CD14-positive monocyte (primary cell): ENCODE measurements around the gene SHPK. TPM values are rescaled to one million over a fixed set of nuclear protein-coding genes. Genes with fewer than 3 reads are reported as not detected.

ENCODE experiments used
- DNase-seq, 3 donors: peaks; one replicate each; pipeline ENCODE4 v3.0.0-alpha.2; 2011 to 2022
- H2AFZ ChIP-seq: 2 replicates; pipeline ENCODE4 v1.6.0; 2012; ENCODE audit warnings: mild to moderate bottlenecking, low read depth, low read length, inconsistent platforms; ENCODE audit not compliant: insufficient read depth, poor library complexity, severe bottlenecking
- H3K27ac ChIP-seq, 2 donors: 1 replicate in 1 of 2; 2 replicates in 1 of 2; pipeline ENCODE4 v1.5.1; 2012 to 2013; ENCODE audit warnings: low read length in 2 of 2, control low read depth in 1 of 2, inconsistent platforms in 1 of 2, low read depth in 1 of 2, mild to moderate bottlenecking in 1 of 2
- H3K27me3 ChIP-seq, 2 donors: one replicate each; pipeline versions ENCODE4 v1.6.0 to v1.6.1; 2011 to 2013; ENCODE audit warnings: low read length in 2 of 2; ENCODE audit not compliant: control insufficient read depth in 2 of 2, insufficient read depth in 2 of 2
- H3K36me3 ChIP-seq, 2 donors: replicated peaks in 1 of 2; 1 replicate in 1 of 2; 2 replicates in 1 of 2; pipeline versions ENCODE4 v1.5.1 to v1.6.1; 2012 to 2013; ENCODE audit warnings: low read length in 2 of 2, control low read depth in 1 of 2, inconsistent platforms in 1 of 2, mild to moderate bottlenecking in 1 of 2; ENCODE audit not compliant: insufficient read depth in 2 of 2, control insufficient read depth in 1 of 2
- H3K4me1 ChIP-seq, 2 donors: 1 replicate in 1 of 2; 2 replicates in 1 of 2; pipeline versions ENCODE4 v1.5.1 to v1.6.1; 2012 to 2013; ENCODE audit warnings: low read length in 2 of 2, control low read depth in 1 of 2, inconsistent platforms in 1 of 2, mild to moderate bottlenecking in 1 of 2, moderate library complexity in 1 of 2; ENCODE audit not compliant: insufficient read depth in 2 of 2, control insufficient read depth in 1 of 2
- H3K4me2 ChIP-seq: replicated peaks from 2 replicates; pipeline ENCODE3; 2012; ENCODE audit warnings: low read length, moderate library complexity, mild to moderate bottlenecking; ENCODE audit not compliant: poor library complexity, severe bottlenecking; ENCODE audit errors: extremely low read depth
- H3K4me3 ChIP-seq, 3 experiments: fragments of 200-600 bp in 1 of 3; sonication (generic) in 1 of 3; replicated peaks in 1 of 3; 1 replicate in 2 of 3; 2 replicates in 1 of 3; pipeline ENCODE4 v1.5.1; 2011 to 2013; ENCODE audit warnings: low read length in 3 of 3, mild to moderate bottlenecking in 3 of 3, control low read depth in 2 of 3, low read depth in 2 of 3, inconsistent platforms in 1 of 3, moderate library complexity in 1 of 3
- H3K79me2 ChIP-seq: 2 replicates; pipeline ENCODE4 v1.6.0; 2012; ENCODE audit warnings: mild to moderate bottlenecking, control low read depth, inconsistent platforms, low read length, moderate library complexity; ENCODE audit not compliant: insufficient read depth
- H3K9ac ChIP-seq: 2 replicates; pipeline ENCODE4 v1.6.0; 2017; ENCODE audit warnings: low read length, mild to moderate bottlenecking; ENCODE audit not compliant: insufficient read depth, poor library complexity, severe bottlenecking
- H3K9me3 ChIP-seq, 2 donors: replicated peaks in 1 of 2; 1 replicate in 1 of 2; 2 replicates in 1 of 2; pipeline versions ENCODE4 v1.5.1 to v1.6.1; 2012 to 2013; ENCODE audit warnings: low read length in 2 of 2, control low read depth in 1 of 2; ENCODE audit not compliant: control insufficient read depth in 1 of 2, insufficient read depth in 1 of 2
- H4K20me1 ChIP-seq: 2 replicates; pipeline ENCODE4 v1.6.0; 2012; ENCODE audit warnings: mild to moderate bottlenecking, low read length, control low read depth, moderate library complexity; ENCODE audit not compliant: insufficient read depth
- H3K27ac Mint-ChIP-seq, 7 donors: one replicate each; pipeline ENCODE4 v1.8.0; 2020; ENCODE audit warnings: mild to moderate bottlenecking in 7 of 7, mixed read lengths in 7 of 7, moderate library complexity in 6 of 7, inconsistent platforms in 2 of 7
- H3K27me3 Mint-ChIP-seq, 3 donors: one replicate each; pipeline ENCODE4 v1.8.0; 2021 to 2022; ENCODE audit warnings: low read depth in 3 of 3, mild to moderate bottlenecking in 3 of 3, mixed read lengths in 3 of 3, moderate library complexity in 3 of 3, inconsistent platforms in 1 of 3
- H3K36me3 Mint-ChIP-seq, 2 donors: one replicate each; pipeline ENCODE4 v1.8.0; 2020; ENCODE audit warnings: mixed read lengths in 2 of 2, inconsistent platforms in 1 of 2, mild to moderate bottlenecking in 1 of 2
- H3K4me1 Mint-ChIP-seq: one replicate; pipeline ENCODE4 v1.8.0; 2020; ENCODE audit warnings: mild to moderate bottlenecking, mixed read lengths
- H3K4me3 Mint-ChIP-seq, 2 donors: one replicate each; pipeline ENCODE4 v1.8.0; 2020; ENCODE audit warnings: mild to moderate bottlenecking in 2 of 2, mixed read lengths in 2 of 2, moderate library complexity in 1 of 2
- H3K9me3 Mint-ChIP-seq, 7 donors: one replicate each; pipeline ENCODE4 v1.8.0; 2020 to 2022; ENCODE audit warnings: mixed read lengths in 7 of 7, mild to moderate bottlenecking in 6 of 7, moderate library complexity in 6 of 7, inconsistent platforms in 2 of 7
- CTCF ChIP-seq: fragments of 200-600 bp; IDR thresholded peaks from one replicate; pipeline ENCODE4 v1.8.0; 2022; ENCODE audit warnings: antibody characterized with exemption, mild to moderate bottlenecking
- whole genome bisulfite sequencing: methylation state at CpG from one replicate; pipeline ENCODE4 v1.1.5; 2013; ENCODE audit warnings: missing lambda C conversion rate; ENCODE audit not compliant: insufficient coverage; 5-methylcytosine and 5-hydroxymethylcytosine counted together
- intact Hi-C, 2 donors: fragments of 100-400 bp; cut with micrococcal nuclease; formaldehyde crosslinking; loops; one replicate each; pipeline versions ENCODE4 v1.15.0 to v1.15.1; 2023
- polyA plus RNA-seq, 3 donors: library from polyadenylated mRNA; depleted of rRNA in 1 of 3; unstranded in 2 of 3; stranded (reverse) in 1 of 3; fragments of 300-500 nt in 2 of 3; fragments of >200 nt in 1 of 3; fragmentation: Illumina TruSeq in 2 of 3; gene quantifications; 1 replicate in 2 of 3; 2 replicates in 1 of 3; pipeline ENCODE4 v1.2.3, GENCODE V29; 2012 to 2021

Gene SHPK
- polyA plus RNA-seq, 3 donors: 4.3 to 4.6 (median 4.6) TPM

GRCh38 chr17:3656353-3656752 is 20.3 kb upstream of the SHPK start:
- peaks cover 18 to 39% of the 10 kb centered on the region in 2 donors for H3K36me3 ChIP-seq
- whole genome bisulfite sequencing: 95% methylated on average over 12 of the region's 16 CpGs
- peaks cover 3% of the 10 kb centered on the region for H3K4me1 Mint-ChIP-seq

GRCh38 chr17:3655766-3656165 is 19.7 kb upstream of the SHPK start:
- Mint-ChIP-seq H3K4me3 (no peak overlapping the region), H3K4me1 (peaks cover 3% of the 10 kb centered on the region), H3K27me3 (peaks cover 0 to 2% (median 1%) of the 10 kb centered on the region in 3 donors), H3K9me3 (peaks cover 0 to 3% (median 0%) of the 10 kb centered on the region in 7 donors), H3K27ac (no peak overlapping the region), H3K36me3 (peaks cover 15 to 51% of the 10 kb centered on the region in 2 donors)
- TF ChIP-seq CTCF: no peak
- Histone ChIP-seq H3K36me3 (peaks cover 15 to 33% of the 10 kb centered on the region in 2 donors), H3K4me2 (no peak overlapping the region), H2AFZ (no peak overlapping the region), H3K4me1 (no peaks in the 10 kb centered on the region), H3K27ac (no peak overlapping the region), H3K79me2 (no peaks in the 10 kb centered on the region), H3K9me3 (no peaks in the 10 kb centered on the region), H3K9ac (no peak overlapping the region), H3K27me3 (no peaks in the 10 kb centered on the region), H4K20me1 (no peaks in the 10 kb centered on the region), H3K4me3 (no peak overlapping the region)
- no peak for DNase-seq
- 93% methylated on average over 4 of the region's 11 CpGs for WGBS
- intact Hi-C loops: no loop called here

More at GRCh38 chr17:3656353-3656752, 20.3 kb upstream of the SHPK start:
- no peak overlapping the region for H3K4me3 Mint-ChIP-seq
- peaks cover 0 to 3% (median 0%) of the 10 kb centered on the region in 7 donors for H3K9me3 Mint-ChIP-seq
- no peak overlapping the region for H3K4me2 ChIP-seq
- peaks cover 0 to 2% (median 1%) of the 10 kb centered on the region in 3 donors for H3K27me3 Mint-ChIP-seq
- H4K20me1 ChIP-seq: no peaks in the 10 kb centered on the region
- no peak overlapping the region for H3K27ac Mint-ChIP-seq
- no peaks in the 10 kb centered on the region for H3K4me1 ChIP-seq
- no peaks in the 10 kb centered on the region for H3K9me3 ChIP-seq
- no peak overlapping the region for H2AFZ ChIP-seq
- DNase-seq: no peak
- no peak overlapping the region for H3K9ac ChIP-seq
- peaks cover 19 to 52% of the 10 kb centered on the region in 2 donors for H3K36me3 Mint-ChIP-seq
- no peak overlapping the region for H3K27ac ChIP-seq
- intact Hi-C loops: no loop called here
- TF ChIP-seq CTCF: no peak
- no peaks in the 10 kb centered on the region for H3K79me2 ChIP-seq
- no peak overlapping the region for H3K4me3 ChIP-seq
- H3K27me3 ChIP-seq: no peaks in the 10 kb centered on the region
